ENCODE data around the gene CREB5. TPM values are rescaled to one million over a fixed set of nuclear protein-coding genes. Genes with fewer than 3 reads are reported as not detected.

The CREB5 gene
- total and polyA plus RNA-seq, 7 donors: 0.86 to 33.8 (median 16.6) TPM

GRCh38 chr7:28861825-28862224 lies 449.5 kb downstream of the CREB5 start:
- Histone ChIP-seq H3K27me3 (ENCODE audit: insufficient read depth in 3 of 3, low read length in 2 of 3) (peaks cover 0 to 2% (median 0%) of the 10 kb centered on the region in 3 donors), H3K27ac (no peak overlapping the region), H3K36me3 (ENCODE audit: insufficient read depth in 1 of 2, low read depth in 1 of 2) (no peaks in the 10 kb centered on the region), H3K4me1 (no peaks in the 10 kb centered on the region), H3K9me3 (no peaks in the 10 kb centered on the region), H3K4me3 (no peak overlapping the region)
- ATAC-seq (no peak), DNase-seq (no peak)
- WGBS, 3 donors: 93 to 96% (median 94%) methylated on average over 4 of the region's 4 CpGs
- intact Hi-C loops (cut with DNase I): no loop called here
- no peak for TF ChIP-seq CTCF (IDR thresholded peaks at IDR 0.05)

GRCh38 chr7:28862595-28863272 lies 450.4 kb downstream of the CREB5 start:
- 68 to 83% (median 77%) methylated on average over 9 of the region's 9 CpGs for WGBS, 3 donors
- DNase-seq (no peak), ATAC-seq (no peak)
- no peaks in the 10 kb centered on the region for H3K36me3 ChIP-seq (ENCODE audit: insufficient read depth in 1 of 2, low read depth in 1 of 2)
- intact Hi-C loops (cut with DNase I): no loop called here
- H3K4me1 ChIP-seq: no peaks in the 10 kb centered on the region
- H3K27ac ChIP-seq: no peak overlapping the region
- peaks cover 0 to 2% (median 0%) of the 10 kb centered on the region in 3 donors for H3K27me3 ChIP-seq (ENCODE audit: insufficient read depth in 3 of 3, low read length in 2 of 3)
- H3K9me3 ChIP-seq: no peaks in the 10 kb centered on the region
- TF ChIP-seq CTCF (IDR thresholded peaks at IDR 0.05): no peak
- no peak overlapping the region for H3K4me3 ChIP-seq

GRCh38 chr7:28865601-28866144 lies 453.4 kb downstream of the CREB5 start:
- Histone ChIP-seq H3K27me3 (ENCODE audit: insufficient read depth in 3 of 3, low read length in 2 of 3) (no peaks in the 10 kb centered on the region), H3K4me3 (no peak overlapping the region), H3K36me3 (ENCODE audit: insufficient read depth in 1 of 2, low read depth in 1 of 2) (no peaks in the 10 kb centered on the region), H3K9me3 (no peaks in the 10 kb centered on the region), H3K4me1 (no peaks in the 10 kb centered on the region), H3K27ac (no peak overlapping the region)
- 62 to 76% (median 68%) methylated on average over 6 of the region's 6 CpGs for WGBS, 3 donors
- intact Hi-C loops (cut with DNase I): no loop called here
- ATAC-seq: no peak
- no peak for DNase-seq
- TF ChIP-seq CTCF (IDR thresholded peaks at IDR 0.05): no peak

GRCh38 chr7:28868712-28869111 lies 456.4 kb downstream of the CREB5 start:
- intact Hi-C loops (cut with DNase I): no loop called here
- WGBS, 3 donors: 86 to 90% (median 89%) methylated on average over 2 of the region's 2 CpGs
- ATAC-seq: no peak

More at GRCh38 chr7:28868712-28869111, 456.4 kb downstream of the CREB5 start:
- Histone ChIP-seq H3K9me3 (no peaks in the 10 kb centered on the region), H3K4me3 (no peak overlapping the region), H3K36me3 (ENCODE audit: insufficient read depth in 1 of 2, low read depth in 1 of 2) (no peaks in the 10 kb centered on the region), H3K27ac (no peak overlapping the region), H3K27me3 (ENCODE audit: insufficient read depth in 3 of 3, low read length in 2 of 3) (no peaks in the 10 kb centered on the region), H3K4me1 (no peaks in the 10 kb centered on the region)
- TF ChIP-seq CTCF (IDR thresholded peaks at IDR 0.05): no peak
- no peak for DNase-seq

All from psoas muscle (tissue), 8 donors.